GM19467 (cell line): ENCODE data around the gene PIGK.
"Not testable (repeated sequence)": the region's sequence is repeated elsewhere in the genome, so short reads cannot be mapped to it uniquely, and the experiment has no call there.

ENCODE experiments used
- ATAC-seq: cut with Tn5 transposase; IDR thresholded peaks from one replicate; pipeline ENCODE4 v1.9.1; 2021; ENCODE audit warnings: mild to moderate bottlenecking, moderate library complexity; ENCODE audit not compliant: unreplicated experiment

Gene PIGK

GRCh38 chr1:77219166-77219887 is at the start of gene PIGK:
TSS of gene PIGK (minus strand) at chr1:77219430. CDS start at chr1:77219402, 28 bp downstream.
- peak; percentile 97 for ATAC-seq

- ATAC-seq: no peak
These were observed 47.8 kb upstream of the PIGK start for GRCh38 chr1:77267035-77267434.

- ATAC-seq: no peak
These were observed 46.0 kb upstream of the PIGK start for GRCh38 chr1:77265180-77265579.

- ATAC-seq: no peak
These were observed 44.5 kb upstream of the PIGK start for GRCh38 chr1:77263708-77264107.

- ATAC-seq: no peak
These were observed 34.0 kb upstream of the PIGK start for GRCh38 chr1:77253211-77253610.

- ATAC-seq: no peak
These were observed 30.9 kb upstream of the PIGK start for GRCh38 chr1:77250126-77250525.

GRCh38 chr1:77245830-77246229 is 26.6 kb upstream of the PIGK start:
- ATAC-seq: no peak

GRCh38 chr1:77239311-77239710 is 20.1 kb upstream of the PIGK start:
- ATAC-seq: no peak

- ATAC-seq: no peak
These were observed 19.2 kb upstream of the PIGK start for GRCh38 chr1:77238462-77238861.

- no peak for ATAC-seq
These were observed 15.7 kb upstream of the PIGK start for GRCh38 chr1:77234943-77235342.

GRCh38 chr1:77234096-77234495 is 14.9 kb upstream of the PIGK start:
- no peak for ATAC-seq

- ATAC-seq: no peak
These were observed 13.6 kb upstream of the PIGK start for GRCh38 chr1:77232829-77233228.

GRCh38 chr1:77230051-77230450 is 10.8 kb upstream of the PIGK start:
- ATAC-seq: no peak

- ATAC-seq: no peak
These were observed 9.6 kb upstream of the PIGK start for GRCh38 chr1:77228836-77229235.

- ATAC-seq: no peak
These were observed 8.2 kb upstream of the PIGK start for GRCh38 chr1:77227381-77227780.

GRCh38 chr1:77222496-77222895 is 3.3 kb upstream of the PIGK start:
- no peak for ATAC-seq

- no peak for ATAC-seq
These were observed 1.6 kb upstream of the PIGK start for GRCh38 chr1:77220687-77221463.

GRCh38 chr1:77218477-77219165 is 609 bp downstream of the PIGK start:
- ATAC-seq: peak; percentile 42

- ATAC-seq: not testable (repeated sequence)
These were observed 15.2 kb downstream of the PIGK start for GRCh38 chr1:77204043-77204442.

- no peak for ATAC-seq
These were observed 16.5 kb downstream of the PIGK start for GRCh38 chr1:77202751-77203150.

GRCh38 chr1:77200806-77201205 is 18.4 kb downstream of the PIGK start:
- ATAC-seq: no peak

- no peak for ATAC-seq
These were observed 18.9 kb downstream of the PIGK start for GRCh38 chr1:77200293-77200692.
